Prostate gland (tissue), 2 donors: ENCODE measurements around the gene EIPR1. TPM values are rescaled to one million over a fixed set of nuclear protein-coding genes. Genes with fewer than 3 reads are reported as not detected.

ENCODE experiments used
- DNase-seq: peaks from one replicate; pipeline ENCODE4 v3.0.0-alpha.2; 2019; ENCODE audit warnings: low spot score
- H3K27ac ChIP-seq, 2 donors: fragments of 200-600 bp; sonication (generic); 2 replicates each; pipeline ENCODE4 v1.5.1; 2017 to 2019
- H3K27me3 ChIP-seq: fragments of 200-600 bp; sonication (generic); replicated peaks from 2 replicates; pipeline ENCODE4 v1.5.1; 2019; ENCODE audit not compliant: insufficient read depth
- H3K36me3 ChIP-seq, 2 donors: fragments of 200-600 bp; sonication (generic); 1 replicate in 1 of 2; 2 replicates in 1 of 2; pipeline versions ENCODE4 v1.5.1 to v1.8.1; 2017 to 2019
- H3K4me1 ChIP-seq: fragments of 200-600 bp; sonication (generic); replicated peaks from 2 replicates; pipeline ENCODE4 v1.5.1; 2019
- H3K4me3 ChIP-seq, 2 donors: fragments of 200-600 bp; sonication (generic); 2 replicates each; pipeline ENCODE4 v1.5.1; 2017 to 2019
- H3K9me3 ChIP-seq: fragments of 200-600 bp; sonication (generic); 2 replicates; pipeline ENCODE4 v1.5.1; 2017
- POLR2A ChIP-seq: fragments of 450-650 bp; IDR thresholded peaks from one replicate; pipeline ENCODE4 v1.6.1; 2016; ENCODE audit warnings: antibody characterized with exemption, mild to moderate bottlenecking
- POLR2AphosphoS5 ChIP-seq: sonication (generic); formaldehyde crosslinking; IDR thresholded peaks from one replicate; pipeline ENCODE4 v1.6.1; 2017; ENCODE audit warnings: antibody characterized with exemption
- WGBS: methylation state at CpG from one replicate; pipeline ENCODE4 v1.1.5; 2018; 5-methylcytosine and 5-hydroxymethylcytosine counted together
- intact Hi-C: fragments of 100-400 bp; cut with DNase I; formaldehyde crosslinking; loops from one replicate; pipeline ENCODE4 v1.14.2; 2022
- total RNA-seq, 2 donors: library from RNA; depleted of rRNA; stranded (reverse); fragments of >200 nt; gene quantifications; one replicate each; pipeline ENCODE4 v1.1.0, GENCODE V29; 2016
- TF ChIP-seq, protein P1 (sequence below), 4 experiments: fragments of 200-600 bp in 2 of 4; fragments of 450-650 bp in 2 of 4; sonication (generic) in 2 of 4; IDR thresholded peaks; 1 replicate in 3 of 4; 2 replicates in 1 of 4; pipeline ENCODE4 v1.5.1; 2016 to 2019; ENCODE audit warnings: antibody characterized with exemption in 4 of 4, mild to moderate bottlenecking in 2 of 4, moderate library complexity in 2 of 4

The EIPR1 gene
- 10 to 100 TPM; 30.0 to 52.3 TPM for total RNA-seq

DNA sequence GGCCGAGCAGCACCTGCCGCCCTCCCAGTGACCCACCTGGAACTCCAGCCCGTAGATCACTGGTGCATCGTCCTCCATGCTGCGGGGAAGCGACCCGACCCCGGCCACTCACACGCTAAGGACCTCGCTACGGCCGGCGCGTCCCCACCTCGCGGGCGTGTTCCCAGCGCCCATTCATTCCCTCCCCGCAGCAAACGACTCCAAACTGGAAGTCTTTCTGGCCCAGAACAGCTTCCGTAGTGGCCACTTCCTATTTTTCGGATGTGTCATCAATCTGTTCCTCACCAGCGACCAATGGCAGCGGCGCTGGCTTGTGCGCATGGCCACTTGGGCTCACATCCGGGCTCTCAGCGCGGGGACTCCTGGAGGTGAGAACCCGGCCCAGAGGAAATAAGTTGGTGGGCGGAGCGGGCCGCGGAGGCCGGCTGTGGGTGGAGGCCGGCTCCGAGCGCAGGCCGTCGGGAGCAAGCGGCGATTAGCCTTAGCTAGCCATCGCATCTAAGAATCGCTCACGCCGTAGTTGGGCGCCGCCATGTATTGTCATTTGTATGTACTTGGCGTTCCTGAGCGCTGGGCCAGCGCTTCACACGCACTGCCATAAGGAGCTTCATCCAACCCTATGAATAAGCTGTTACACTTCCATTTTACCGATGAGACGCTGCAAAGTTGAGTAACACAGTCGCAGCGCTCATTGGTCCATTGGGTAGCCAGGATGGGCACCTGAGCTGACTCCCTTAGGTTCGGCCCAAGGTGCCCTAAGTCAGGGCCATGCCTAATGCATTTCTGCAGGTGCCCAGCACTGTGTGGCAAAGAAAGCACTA lies at the start of gene EIPR1:
TSS of gene EIPR1 (minus strand) at position 207 of the 821 bp plus-strand sequence. CDS start at position 78, 129 bp downstream.
- intact Hi-C loops = loop anchor here (5.0 kb wide), 2 partner anchors 179 to 199 kb away; partner anchors contain the start of genes RNASEH1 and RPS7
- WGBS = 2% methylated on average over 49 of the region's 57 CpGs
- H3K4me1 ChIP-seq = no peaks in the 10 kb centered on the region
- H3K27me3 ChIP-seq = no peaks in the 10 kb centered on the region
- DNase-seq = peak; percentile 97
- peak within 1 kb of the TSS; percentile 57 to 73 for H3K4me3 ChIP-seq
- TF ChIP-seq POLR2A = peak; percentile 63
- TF ChIP-seq POLR2AphosphoS5 = peak; percentile 100
- TF ChIP-seq, protein P1, sequence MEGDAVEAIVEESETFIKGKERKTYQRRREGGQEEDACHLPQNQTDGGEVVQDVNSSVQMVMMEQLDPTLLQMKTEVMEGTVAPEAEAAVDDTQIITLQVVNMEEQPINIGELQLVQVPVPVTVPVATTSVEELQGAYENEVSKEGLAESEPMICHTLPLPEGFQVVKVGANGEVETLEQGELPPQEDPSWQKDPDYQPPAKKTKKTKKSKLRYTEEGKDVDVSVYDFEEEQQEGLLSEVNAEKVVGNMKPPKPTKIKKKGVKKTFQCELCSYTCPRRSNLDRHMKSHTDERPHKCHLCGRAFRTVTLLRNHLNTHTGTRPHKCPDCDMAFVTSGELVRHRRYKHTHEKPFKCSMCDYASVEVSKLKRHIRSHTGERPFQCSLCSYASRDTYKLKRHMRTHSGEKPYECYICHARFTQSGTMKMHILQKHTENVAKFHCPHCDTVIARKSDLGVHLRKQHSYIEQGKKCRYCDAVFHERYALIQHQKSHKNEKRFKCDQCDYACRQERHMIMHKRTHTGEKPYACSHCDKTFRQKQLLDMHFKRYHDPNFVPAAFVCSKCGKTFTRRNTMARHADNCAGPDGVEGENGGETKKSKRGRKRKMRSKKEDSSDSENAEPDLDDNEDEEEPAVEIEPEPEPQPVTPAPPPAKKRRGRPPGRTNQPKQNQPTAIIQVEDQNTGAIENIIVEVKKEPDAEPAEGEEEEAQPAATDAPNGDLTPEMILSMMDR (IDR thresholded peaks at IDR 0.05) = peak in 2 of 4 experiments; percentile 23 to 48
- H3K9me3 ChIP-seq = no peaks in the 10 kb centered on the region
- H3K27ac ChIP-seq = peak within 1 kb of the TSS; percentile 86 to 91
- H3K36me3 ChIP-seq = no peaks in the 10 kb centered on the region

DNA sequence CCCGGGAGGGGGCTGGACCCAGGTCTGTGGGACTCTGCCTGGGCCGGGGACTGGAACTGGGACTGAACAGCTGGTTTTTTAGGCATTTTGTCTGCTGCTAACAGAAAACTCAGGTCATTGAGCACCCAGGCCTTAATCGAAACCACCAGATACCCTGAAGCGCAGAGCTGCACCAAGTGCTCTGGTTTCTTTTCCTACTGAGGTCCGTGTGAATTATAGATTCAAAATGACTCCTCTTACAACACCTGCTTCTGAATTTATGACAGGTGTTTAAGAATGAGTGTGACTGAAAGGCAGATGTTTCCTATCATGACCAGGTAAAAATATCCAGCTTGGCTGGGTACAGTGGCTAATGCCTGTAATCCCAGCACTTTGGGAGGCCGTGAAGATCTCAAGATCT lies 49.7 kb upstream of the EIPR1 start:
- H3K27ac ChIP-seq = no peak overlapping the region
- 85% methylated on average over 6 of the region's 6 CpGs for WGBS
- H3K36me3 ChIP-seq = no peaks in the 10 kb centered on the region
- H3K4me1 ChIP-seq = no peaks in the 10 kb centered on the region
- intact Hi-C loops = no loop called here
- no peaks in the 10 kb centered on the region for H3K27me3 ChIP-seq
- TF ChIP-seq POLR2A (no peak), POLR2AphosphoS5 (no peak)
- TF ChIP-seq, protein P1 (IDR thresholded peaks at IDR 0.05) = no peak
- H3K4me3 ChIP-seq = no peak overlapping the region
- H3K9me3 ChIP-seq = no peaks in the 10 kb centered on the region
- DNase-seq = no peak

DNA sequence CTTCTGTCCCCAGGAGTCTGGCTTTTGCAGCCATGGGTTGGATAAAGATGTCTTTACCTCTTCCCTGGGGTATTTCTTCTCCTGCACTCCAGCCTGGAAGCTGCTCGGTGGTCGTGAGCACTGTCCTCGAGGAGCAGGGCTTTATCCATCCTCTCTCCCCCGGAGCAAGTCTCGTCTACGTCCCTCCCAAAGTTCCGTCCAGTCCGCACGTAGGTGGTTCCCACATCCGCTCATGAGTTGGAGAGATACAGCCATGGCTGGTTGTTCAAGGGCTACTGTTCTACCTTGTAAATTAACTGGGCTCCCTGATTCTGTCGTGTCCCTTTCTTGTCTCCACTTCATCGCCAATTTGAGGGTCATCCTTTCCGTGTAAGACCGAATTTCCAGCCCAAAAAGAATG lies 49.0 kb upstream of the EIPR1 start:
- Histone ChIP-seq H3K36me3 (no peaks in the 10 kb centered on the region), H3K27ac (no peak overlapping the region), H3K9me3 (no peaks in the 10 kb centered on the region), H3K4me3 (no peak overlapping the region), H3K4me1 (no peaks in the 10 kb centered on the region), H3K27me3 (no peaks in the 10 kb centered on the region)
- 97% methylated on average over 14 of the region's 14 CpGs for WGBS
- intact Hi-C loops = no loop called here
- TF ChIP-seq POLR2A = no peak
- TF ChIP-seq, protein P1 (IDR thresholded peaks at IDR 0.05) = no peak
- TF ChIP-seq POLR2AphosphoS5 = no peak
- DNase-seq = no peak

DNA sequence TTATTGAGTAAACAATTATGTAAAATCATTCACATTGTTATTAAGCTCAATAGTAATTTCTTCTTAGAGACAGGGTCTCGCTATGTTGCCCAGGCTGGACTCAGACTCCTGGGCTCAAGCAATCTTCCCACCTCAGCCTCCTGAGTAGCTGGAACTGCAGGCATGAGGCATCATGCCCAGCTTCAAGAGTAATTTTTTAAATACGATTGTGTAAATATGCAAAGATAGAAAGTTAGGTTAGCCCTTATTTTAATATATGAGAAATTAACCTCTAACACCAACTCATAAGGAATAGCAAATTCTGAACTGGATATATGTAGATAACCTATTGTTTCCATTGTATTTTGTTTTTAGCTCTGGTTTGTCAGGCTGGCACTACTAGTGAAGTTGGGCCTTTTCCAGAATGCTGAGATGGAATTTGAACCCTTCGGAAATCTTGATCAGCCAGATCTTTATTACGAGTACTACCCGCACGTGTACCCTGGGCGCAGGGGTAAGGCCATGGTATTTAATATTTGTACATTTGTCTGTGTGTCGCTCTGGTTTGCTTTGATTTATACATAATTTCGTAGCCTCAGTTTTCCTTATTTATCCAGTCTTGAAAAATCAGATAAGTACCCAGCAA lies 46.7 kb upstream of the EIPR1 start:
- Histone ChIP-seq H3K4me1 (no peaks in the 10 kb centered on the region), H3K4me3 (no peak overlapping the region), H3K36me3 (no peaks in the 10 kb centered on the region), H3K9me3 (no peaks in the 10 kb centered on the region), H3K27me3 (no peaks in the 10 kb centered on the region), H3K27ac (no peak overlapping the region)
- intact Hi-C loops = loop anchor here (5.0 kb wide), 1 partner anchor 228 kb away; no protein-coding TSS in a partner anchor
- WGBS = 86% methylated on average over 9 of the region's 9 CpGs
- TF ChIP-seq, protein P1 (IDR thresholded peaks at IDR 0.05) = no peak
- TF ChIP-seq POLR2AphosphoS5 (no peak), POLR2A (no peak)
- DNase-seq = no peak
